ENCODE results near the gene MTERF2.

DNA sequence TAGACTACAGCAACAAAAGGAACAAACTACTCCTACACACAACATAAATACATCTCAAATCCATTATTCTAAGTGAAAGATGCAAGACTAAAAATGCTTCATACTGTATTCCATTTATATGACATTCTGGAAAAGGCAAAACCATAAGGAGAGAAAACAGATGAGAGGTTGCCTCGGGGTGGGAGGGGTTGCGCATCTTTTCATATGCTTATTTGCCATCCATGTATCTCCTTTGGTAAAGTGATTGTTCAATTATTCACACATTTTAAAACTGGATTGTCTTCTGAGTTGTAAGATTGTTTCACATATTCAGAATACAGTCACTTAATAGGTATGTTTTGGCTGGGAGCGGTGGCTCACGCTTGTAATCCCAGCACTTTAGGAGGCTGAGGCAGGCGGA lies 36.4 kb downstream of the MTERF2 start:
- TF ChIP-seq CTCF (conservative IDR thresholded peaks at IDR 0.05; ENCODE audit: low read depth, low read length) (no peak), EZH2 (IDR thresholded peaks at IDR 0.05; ENCODE audit: low read length, unreplicated experiment) (no peak), EZH2phosphoT487 (IDR thresholded peaks at IDR 0.05; ENCODE audit: borderline replicate concordance, low read length) (no peak)
